Stomach (tissue), 4 donors: Measurements from ENCODE around the gene CSNK2A1.
"Not testable (repeated sequence)": the region's sequence is repeated elsewhere in the genome, so short reads cannot be mapped to it uniquely, and the experiment has no call there.

Source experiments
- EP300 ChIP-seq: sonication (generic); formaldehyde crosslinking; IDR thresholded peaks from one replicate; pipeline ENCODE4 v1.6.1; 2017; ENCODE audit warnings: antibody characterized with exemption
- POLR2A ChIP-seq, 4 donors: fragments of 450-650 bp; IDR thresholded peaks; one replicate each; pipeline ENCODE4 v1.6.1; 2016; ENCODE audit warnings: antibody characterized with exemption in 4 of 4, control low read depth in 2 of 4, mild to moderate bottlenecking in 1 of 4, moderate library complexity in 1 of 4
- POLR2AphosphoS5 ChIP-seq, 3 donors: sonication (generic); formaldehyde crosslinking; IDR thresholded peaks; one replicate each; pipeline ENCODE4 v1.6.1; 2016; ENCODE audit warnings: antibody characterized with exemption in 3 of 3
- TF ChIP-seq, protein P1 (sequence below), 7 experiments: fragments of 450-650 bp in 4 of 7; fragments of 200-600 bp in 3 of 7; sonication (generic) in 3 of 7; IDR thresholded peaks; one replicate each; pipeline ENCODE4 v1.5.1; 2016 to 2019; ENCODE audit warnings: antibody characterized with exemption in 7 of 7, control low read depth in 2 of 7, mild to moderate bottlenecking in 1 of 7

DNA sequence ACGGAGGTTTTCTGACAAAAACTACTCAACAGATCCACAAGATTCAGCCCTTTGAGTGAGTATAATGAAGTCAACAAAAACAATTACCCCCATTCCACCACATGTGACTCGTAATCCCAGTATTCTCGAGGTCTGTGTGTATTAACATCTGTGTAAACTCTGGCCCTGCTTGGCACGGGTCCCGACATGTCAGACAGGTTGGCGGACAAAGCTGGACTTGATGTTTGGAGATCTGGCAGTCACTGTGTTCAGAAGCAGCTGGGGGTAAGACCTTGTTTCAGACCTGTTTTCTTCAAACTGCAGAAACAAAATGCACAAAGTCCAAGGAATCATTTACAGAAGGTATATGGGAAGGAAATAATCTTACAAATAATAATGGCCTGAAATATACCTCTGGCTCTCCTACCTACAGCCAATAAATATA is 35.2 kb downstream of the CSNK2A1 start:
- TF ChIP-seq, protein P1, sequence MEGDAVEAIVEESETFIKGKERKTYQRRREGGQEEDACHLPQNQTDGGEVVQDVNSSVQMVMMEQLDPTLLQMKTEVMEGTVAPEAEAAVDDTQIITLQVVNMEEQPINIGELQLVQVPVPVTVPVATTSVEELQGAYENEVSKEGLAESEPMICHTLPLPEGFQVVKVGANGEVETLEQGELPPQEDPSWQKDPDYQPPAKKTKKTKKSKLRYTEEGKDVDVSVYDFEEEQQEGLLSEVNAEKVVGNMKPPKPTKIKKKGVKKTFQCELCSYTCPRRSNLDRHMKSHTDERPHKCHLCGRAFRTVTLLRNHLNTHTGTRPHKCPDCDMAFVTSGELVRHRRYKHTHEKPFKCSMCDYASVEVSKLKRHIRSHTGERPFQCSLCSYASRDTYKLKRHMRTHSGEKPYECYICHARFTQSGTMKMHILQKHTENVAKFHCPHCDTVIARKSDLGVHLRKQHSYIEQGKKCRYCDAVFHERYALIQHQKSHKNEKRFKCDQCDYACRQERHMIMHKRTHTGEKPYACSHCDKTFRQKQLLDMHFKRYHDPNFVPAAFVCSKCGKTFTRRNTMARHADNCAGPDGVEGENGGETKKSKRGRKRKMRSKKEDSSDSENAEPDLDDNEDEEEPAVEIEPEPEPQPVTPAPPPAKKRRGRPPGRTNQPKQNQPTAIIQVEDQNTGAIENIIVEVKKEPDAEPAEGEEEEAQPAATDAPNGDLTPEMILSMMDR (IDR thresholded peaks at IDR 0.05): not testable (repeated sequence)
- not testable (repeated sequence) for TF ChIP-seq POLR2AphosphoS5 (IDR thresholded peaks at IDR 0.05); POLR2A (IDR thresholded peaks at IDR 0.05); EP300
